ENCODE measurements around the gene RELN.

RELN gene

DNA sequence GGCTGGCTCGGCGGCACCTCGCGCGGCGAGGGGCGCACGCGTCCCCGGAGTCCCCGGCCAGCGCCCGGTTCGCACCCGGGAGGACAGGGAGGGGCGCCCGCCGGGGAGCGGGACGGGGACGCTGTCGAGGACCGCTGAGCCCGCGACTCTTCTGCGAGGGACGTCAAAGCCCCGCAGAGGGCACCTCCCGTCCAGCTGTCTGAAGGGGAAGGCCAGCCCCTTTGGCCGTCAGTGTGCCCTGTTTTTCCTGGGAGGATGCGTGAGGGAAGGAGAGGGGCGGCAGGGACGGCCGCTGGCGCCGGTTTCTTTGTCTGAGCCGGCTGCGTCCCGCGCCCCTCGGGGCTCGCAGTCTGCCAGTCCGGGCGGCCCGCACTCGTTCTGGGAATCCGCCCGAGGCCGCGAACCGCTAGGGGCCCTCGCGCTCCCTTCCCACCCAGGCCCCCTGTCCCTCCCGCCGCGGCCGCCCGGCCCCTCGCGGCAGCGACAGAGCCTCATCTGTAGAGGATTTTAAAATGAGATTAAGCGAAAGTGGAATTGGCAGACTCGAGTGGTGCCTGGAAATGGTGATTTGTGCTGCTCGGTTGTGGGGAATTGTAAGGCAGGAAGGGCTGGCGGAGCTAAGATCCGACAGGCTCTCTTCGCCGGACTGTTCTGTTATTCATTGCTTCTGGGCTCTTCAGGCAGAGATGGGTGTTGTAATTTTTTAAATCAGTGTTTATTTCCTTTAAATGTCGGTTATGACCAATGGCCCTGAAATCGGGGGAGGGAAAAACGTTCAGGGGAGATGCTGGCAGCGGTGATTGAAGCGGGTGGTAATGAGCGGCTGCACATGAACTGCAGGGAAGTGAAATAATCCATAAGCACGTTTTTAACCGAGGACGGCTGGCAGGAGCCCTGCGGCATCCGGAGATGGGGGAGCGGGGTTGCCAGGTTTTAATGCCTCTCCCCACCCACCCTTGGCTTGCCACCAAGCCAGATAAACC, 618 bp upstream of the RELN start:
- DNase-seq (ENCODE audit: low spot score), result peak; percentile 37

DNA sequence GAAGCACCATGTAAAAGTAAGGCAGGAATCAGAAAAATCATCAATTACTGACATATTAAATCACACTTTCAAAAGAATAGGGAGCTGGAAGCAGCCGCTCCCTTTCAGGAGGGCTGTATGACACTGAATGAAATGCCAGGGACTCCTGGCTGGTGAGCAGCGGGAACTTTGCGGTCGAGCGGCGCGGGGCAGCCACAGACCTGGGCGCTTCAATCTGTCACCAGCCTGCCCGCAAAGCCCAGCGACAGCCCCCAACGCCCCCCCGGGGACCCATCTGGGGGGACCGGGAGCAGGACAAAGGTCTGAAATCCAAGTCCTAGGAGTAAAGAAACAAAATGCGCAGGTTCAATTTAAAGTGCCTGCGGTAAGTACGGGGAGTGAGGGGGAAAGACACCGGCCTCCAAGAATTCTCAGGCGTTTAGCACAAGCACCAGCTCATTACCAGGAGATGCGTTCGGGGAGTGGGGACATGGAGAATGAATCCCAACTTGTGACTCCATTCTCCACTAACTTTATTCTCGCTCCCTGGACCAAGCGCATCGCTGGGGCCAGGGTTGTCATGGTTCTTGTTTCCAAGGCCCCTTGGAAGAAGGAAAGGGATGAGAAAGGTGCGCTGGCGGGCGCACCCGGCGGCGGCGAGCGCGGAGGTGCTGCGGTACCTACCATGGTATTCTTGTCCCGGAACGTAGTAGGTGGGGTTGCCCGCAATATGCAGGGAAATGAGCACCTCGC, 824 bp downstream of the RELN start:
- DNase-seq (ENCODE audit: low spot score), result peak; percentile 10

DNA sequence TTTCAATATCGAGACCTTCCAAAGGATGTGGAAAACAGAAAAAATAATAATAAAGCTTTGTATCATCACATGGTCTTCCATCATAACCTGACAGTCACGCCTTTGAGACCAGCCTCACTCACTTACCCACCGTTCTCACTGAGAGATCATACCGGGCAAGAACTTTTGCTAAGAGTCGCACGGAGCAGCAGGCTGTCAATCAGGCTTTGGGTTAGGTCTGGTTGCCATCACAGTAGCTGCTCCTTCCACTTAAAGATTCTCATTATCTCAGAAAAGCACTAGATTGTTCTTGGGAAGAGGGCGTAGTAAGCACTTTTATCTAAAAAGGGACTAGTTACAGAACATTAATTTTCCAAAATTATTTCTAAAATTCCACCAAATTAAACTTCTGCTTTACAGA, 2.0 kb downstream of the RELN start:
- no peak for DNase-seq (ENCODE audit: low spot score)

DNA sequence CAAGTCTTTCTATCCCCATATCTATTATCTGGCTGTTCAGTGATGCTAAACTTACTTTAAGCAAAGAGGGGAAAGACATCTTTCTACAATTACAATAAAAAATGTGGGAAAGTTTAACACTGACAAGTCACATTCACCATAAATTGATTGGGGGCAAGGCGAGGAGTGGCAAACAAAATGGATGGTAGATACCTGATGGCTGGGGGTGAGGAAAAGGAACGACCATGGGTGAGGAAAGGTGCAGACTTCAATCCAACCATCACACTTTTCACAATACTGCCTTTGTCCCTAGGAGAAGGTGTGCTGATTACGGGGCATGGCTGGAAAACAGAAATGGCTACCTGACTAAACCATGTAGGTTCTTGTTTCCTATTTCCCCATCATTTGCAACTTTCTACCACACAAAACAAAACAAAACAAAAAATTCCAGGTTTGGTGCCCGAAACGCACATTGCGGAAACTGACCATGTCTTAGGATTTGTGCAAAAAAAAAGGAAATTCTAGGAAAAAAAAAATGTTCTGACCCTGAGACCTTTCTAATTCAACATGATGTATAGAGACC, 3.8 kb downstream of the RELN start:
- DNase-seq (ENCODE audit: low spot score), result no peak

DNA sequence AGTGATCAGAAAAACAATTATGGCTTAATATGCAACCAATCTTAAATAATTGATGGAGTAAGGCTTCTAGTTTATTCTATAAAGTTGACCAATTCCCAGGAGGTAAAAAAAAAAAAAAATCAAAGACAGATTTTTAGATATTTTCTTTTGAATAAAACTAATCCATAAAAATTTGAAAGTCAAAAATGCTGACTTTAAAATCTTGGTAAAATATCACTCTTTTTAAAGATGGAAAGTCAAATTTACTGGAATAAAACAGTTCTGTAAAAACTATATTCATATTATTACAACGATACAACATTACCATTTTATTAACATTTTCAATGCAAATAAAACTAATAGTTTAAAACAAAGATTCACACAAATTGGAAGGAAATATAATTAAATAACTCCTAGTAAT, 5.4 kb downstream of the RELN start:
- no peak for DNase-seq (ENCODE audit: low spot score)

DNA sequence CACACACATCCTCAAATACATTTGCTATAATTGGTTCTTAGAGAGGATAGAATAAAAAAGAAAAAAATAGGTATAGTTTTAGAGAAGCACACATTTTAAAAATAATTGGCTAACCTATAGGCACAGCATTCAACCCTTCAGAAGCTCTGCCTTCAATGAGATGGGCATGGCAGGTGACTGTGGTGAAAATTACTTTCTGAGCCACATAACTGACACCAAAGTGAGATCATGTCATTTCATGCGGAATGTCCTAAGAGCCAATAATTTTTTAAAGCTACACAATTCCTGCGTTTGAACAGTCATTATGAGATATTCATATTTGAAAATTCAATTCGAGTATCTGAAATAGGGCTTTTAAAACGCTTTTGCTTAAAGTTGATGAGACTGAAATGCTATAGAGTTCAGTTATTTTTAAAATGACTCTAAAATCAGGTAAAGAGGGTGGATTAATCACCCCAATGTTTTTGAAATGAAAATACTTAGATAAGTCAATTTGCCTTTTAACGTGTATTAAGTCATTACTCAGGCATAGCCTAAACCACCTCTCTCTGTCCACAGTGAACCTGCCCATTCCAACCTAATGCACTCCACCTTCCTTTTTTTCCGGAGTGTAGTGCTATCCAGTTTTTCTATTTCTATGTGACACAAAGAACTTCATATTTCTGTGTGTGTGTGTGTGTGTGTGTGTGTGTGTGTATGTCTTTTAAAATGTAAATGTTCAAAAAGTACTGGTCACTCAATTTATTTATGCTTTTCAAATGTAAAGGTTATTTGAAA, 6.1 kb downstream of the RELN start:
- DNase-seq (ENCODE audit: low spot score), result no peak

DNA sequence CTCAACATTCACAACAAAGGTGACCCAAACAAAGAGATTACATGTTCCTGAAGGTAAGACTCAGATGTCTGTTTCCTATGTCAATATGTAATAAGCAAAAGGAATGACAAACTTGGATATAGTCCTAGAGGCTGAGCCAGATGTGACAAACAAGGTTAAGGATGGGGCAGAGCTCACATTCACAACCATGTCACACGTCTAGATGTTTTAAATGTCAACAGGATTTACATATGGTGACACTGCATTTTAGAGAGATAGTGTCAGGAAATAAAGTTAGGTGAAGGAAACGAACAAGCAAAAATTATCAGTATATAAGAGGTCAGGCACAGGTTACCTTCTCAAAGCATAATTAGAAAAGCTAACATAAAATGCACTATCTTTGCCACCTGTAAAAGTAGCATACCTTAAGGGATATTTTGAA, 8.4 kb downstream of the RELN start:
- no peak for DNase-seq (ENCODE audit: low spot score)

DNA sequence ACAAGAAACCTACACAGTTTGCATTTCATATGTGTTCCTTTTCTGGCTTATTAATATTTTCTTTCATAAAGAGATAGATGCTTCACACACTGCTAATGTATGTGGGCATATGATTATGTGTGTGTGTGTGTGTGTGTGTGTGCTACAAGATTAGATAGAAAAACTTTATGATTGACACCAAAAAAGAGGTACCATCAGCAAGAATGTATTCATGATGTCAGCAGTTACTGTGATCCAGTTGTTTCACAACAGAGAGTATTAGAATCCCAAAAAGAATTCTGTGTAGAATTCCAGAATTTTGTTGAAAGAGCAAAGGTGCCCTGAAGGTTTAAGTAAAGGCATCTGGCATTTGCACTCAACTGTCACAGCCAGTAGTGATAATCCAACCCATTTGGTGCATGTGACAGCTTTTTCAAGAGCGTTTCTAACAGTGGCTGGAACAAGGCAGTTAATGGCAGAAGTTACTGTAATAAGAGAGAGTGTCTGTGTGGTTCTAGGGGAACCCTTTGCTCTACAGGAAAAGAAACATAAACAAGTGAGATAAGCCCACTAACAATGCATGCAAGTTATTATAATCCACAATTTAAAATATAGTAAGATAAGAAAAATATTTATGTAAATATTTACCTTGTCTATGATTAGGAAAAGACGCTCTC, 16.6 kb downstream of the RELN start:
- DNase-seq (ENCODE audit: low spot score), result no peak

DNA sequence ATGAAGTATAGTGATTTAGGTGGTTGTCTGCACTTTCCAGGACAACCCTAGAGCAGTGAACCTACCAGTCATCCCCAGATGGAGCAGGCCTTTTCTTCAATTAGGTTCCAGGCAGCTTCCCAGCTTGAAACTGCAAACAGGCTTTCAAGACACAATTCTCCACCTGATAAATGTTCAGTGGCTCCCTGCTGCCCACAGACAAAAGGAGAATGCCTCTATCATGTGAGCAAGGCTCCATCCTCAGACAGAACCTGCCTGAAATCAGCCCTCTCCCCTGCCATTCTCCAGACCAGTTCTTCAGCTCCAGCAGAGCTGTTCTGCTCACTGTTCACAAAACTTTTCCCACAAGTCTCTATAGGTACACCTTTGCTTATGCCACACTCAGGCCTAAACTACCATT, 22.1 kb downstream of the RELN start:
- no peak for DNase-seq (ENCODE audit: low spot score)

DNA sequence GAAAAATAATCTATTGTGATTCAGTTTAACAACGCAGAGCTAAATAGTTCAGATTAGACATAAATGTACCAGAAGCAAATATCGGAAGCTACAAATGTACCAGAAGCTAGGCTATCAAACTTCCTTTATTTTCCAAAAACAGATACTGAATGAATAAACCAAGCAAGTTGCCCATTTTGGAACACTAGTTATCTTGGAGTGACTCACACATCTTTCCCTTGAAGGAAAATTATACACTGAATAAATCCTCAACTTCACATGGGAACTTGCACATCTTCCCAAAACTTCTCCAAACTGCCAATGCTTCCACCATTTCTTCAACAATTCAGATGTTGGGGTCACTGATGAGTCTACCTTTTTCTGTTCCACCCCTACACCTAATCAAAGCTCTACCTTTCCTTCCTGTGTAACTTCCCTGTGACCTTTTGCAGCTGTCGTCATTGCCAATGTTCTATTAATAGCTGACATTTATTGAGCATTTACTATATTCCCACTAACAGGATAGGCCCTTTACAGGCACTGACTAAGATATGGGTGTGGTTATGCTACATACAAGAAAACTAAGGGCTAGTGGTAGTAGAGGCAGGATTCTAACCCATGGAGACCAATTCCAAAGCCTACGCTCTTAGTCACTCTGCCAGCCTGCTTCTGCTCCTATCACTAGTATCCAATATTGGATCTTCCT, 22.7 kb downstream of the RELN start:
- no peak for DNase-seq (ENCODE audit: low spot score)

DNA sequence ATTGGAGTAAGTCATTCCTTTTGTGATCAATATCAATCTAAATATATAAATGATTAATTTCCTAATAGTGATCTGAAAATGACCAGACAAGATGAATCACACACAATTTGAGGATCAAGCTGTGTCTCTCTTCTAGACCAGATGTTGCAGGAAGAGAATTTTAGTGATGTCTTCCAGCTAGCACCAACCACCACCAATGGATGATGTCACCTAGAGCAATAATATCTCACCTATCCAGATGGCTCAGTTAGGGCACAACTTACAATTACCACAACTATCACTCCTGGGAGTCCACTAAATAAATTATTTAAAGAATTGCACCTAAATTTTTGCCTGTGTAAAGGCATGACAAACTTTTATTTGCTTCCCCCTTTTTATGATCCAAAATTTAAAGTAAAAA, 25.2 kb downstream of the RELN start:
- no peak for DNase-seq (ENCODE audit: low spot score)

DNA sequence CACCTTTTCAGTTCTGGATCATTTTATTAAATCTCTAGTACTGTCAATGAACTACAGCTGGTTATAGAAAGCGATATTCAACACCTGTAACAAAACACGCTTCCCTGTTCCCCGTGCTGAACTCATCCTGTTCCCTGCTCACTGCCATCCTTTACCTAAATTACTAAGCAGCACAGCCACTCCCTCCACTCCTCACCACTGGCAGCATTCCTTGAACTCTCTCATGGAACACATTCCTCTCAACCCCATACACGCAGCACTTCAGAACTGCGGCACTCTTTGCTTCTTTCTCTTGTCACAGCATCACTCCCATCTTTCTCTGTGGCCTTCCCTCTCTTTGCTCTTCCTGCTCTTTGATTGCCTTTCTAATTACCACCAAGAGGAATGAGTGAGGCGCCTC, 27.4 kb downstream of the RELN start:
- no peak for DNase-seq (ENCODE audit: low spot score)

DNA sequence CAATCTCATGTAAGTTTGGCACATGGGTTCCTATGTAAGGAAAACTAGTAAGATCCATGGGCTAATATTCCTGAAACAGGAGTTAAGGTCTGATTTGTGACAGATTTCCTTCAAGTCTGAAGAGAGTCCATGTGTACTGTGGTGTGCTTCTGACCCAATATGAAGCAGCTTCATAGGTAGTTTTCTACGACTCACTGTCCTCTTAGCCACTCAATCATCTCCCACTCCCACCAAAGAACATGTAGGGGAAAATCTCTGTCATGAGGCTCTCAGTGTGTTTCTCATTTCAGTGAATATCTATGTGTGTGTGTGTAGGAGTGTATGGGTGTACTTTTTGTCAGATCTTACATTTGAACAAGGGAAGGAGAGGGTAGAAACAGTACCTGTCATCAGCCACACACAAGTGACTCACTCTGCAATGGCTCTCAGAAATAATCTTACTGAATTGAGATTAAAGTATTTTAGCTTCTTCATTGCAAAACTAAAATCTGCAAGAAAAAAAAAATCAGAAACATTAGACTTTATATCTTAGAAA, 31.1 kb downstream of the RELN start:
- no peak for DNase-seq (ENCODE audit: low spot score)

DNA sequence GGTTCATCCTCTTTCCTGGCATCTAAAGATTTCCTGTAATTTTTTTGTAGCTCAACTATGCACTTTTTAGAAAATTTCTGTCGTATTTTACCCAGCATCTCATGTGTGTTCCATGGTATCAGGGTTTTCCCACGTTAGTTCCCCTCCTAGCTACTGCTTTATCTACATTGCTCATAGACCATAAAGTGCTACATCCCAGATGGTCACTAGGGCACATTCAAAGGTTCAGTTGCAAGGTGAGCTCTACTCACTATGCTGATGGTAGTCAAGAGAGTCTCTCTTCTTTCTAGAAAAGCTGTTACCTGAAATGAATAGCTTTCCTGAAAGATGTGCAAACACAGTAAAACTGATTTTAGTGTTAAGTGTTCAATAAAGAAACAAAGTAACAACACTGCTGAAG, 33.5 kb downstream of the RELN start:
- DNase-seq (ENCODE audit: low spot score), result no peak

DNA sequence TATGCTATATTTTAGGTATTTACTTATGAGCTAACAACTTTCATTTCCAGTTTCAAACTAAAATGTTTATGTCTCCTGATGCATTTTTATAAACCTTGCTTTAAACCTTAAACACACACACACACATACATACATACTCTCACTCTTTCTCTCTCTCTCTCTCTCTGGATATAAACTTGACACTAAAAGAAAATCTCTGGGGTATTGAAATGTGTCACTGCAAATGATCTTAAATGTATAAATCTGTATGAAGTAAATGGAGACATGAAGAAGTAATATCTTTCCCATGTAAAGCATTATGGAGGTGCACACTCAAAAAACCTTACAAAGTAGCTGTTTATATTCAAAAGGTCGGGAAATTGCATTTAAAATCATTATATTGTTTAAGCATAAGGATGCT, 37.0 kb downstream of the RELN start:
- no peak for DNase-seq (ENCODE audit: low spot score)

DNA sequence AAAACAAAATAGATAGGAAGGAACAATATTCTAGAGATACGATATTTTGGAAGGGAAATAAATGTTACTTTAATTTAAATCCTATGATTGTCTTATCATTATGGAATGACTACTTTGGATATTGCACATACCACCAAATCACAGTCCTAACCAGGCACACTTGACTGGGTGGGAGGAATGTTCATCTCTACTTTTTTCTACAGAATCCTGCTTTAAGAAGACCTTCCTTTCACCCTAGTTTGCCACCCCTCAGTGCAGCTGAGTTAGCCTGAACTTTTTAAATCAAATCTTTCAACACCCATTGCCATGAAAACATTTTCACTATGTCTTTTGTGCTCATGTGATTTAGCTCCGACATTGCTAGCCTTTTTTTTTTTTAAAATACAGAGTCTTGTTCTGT, 38.1 kb downstream of the RELN start:
- DNase-seq (ENCODE audit: low spot score), result no peak

DNA sequence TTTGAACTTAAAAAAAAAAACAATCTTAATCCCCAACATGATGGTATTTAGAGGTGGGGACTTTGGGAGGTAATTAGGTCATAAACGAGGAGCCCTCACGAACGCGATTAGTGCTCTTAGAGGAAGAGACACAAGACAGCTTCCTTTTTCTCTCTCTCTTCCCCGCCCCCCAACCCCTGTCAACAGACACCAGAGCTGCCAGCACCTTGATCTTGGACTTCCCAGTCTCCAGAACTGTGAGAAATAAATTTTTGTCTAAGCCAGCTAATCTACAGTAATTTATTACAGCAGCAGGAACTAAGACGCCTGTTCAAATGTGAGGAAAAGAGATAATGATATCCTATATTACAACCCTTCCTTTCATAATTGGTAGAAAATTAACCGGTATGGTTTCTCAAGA, 40.1 kb downstream of the RELN start:
- no peak for DNase-seq (ENCODE audit: low spot score)

DNA sequence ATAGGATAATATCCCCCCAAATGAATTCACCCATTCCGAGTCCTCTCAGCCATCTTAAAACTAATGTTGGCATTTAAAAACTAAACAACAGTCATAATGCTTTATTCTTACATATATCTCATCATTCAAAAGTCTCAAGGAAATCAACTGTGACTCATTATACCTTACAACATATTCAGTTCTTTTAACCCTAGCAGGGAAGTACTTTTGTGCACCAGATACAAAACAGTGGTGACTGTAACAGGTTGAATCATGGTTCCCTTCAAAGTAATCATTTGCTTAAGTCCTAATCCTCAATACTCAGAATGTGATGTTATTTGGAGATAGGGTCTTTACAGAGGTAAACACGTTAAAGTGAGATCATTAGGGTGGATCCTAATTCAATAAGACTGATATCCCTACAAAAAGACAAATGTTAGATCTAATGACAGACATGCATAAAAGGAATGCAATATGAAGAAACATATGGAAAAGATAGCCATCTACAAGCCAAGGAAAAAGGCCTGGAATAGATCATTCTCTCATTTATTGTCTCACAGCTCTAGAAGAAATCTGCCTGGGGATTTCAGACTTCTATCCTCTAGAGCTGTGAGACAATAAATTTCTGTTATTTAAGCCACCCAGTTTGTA, 42.3 kb downstream of the RELN start:
- no peak for DNase-seq (ENCODE audit: low spot score)

DNA sequence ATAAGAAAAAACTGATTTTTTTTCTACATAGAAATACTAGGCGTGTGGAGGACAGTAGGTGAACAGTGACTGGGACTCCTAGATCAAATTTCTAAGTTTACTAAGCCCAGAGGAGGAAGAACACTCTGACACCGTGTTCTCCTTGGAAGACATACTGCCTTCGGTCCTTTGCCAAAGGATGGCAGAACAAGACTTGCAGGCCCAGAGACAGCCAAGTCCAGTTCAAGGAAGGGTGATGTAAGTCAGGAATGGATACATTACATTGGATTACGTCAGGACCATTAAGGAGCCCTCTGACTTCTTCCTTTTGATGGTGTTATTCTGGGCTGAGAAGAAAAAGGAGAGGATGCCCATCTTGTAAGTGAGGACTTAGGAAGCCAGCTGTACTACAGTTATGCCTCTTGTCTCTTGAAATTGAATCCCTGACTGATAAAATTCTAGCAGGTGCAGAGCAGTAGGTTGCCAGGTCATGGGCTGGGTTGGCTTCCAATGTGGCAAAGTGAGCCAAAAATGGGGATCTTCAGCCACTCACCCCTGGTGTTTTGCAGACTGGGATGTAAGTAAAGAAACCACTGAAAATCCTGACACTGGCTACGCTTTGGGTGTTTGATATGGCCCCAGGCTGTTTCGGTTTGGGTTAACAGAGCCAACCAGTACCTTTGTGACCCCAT, 45.1 kb downstream of the RELN start:
- DNase-seq (ENCODE audit: low spot score), result no peak

DNA sequence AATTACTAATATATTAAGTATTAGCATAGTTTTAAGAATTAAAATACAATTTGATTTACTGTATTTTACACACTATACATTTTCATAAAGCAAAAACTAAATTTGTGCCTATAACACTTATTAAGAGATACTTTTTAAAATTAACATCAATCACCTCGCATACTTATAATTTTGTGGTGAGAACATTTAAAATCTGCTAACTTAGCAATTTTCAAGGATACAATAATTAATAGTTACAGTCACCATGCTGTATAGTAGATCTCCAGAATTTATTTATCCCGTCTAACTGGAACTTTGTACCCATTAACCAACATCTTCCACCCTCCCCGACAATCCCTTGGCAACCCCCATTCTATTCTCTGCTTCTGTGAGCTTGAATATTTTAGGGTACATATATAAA, 47.5 kb downstream of the RELN start:
- no peak for DNase-seq (ENCODE audit: low spot score)

All from AG20443 (cell line).